ENCODE measurements around the gene MAOB. TPM values are rescaled to one million over a fixed set of nuclear protein-coding genes. Genes with fewer than 3 reads are reported as not detected.

MAOB gene
- total and polyA plus RNA-seq, 2 experiments from 2014 or later = 0.09 TPM; not detected in 1

- Histone ChIP-seq H3K4me3 (no peak overlapping the region), H3K9me2 (ENCODE audit: insufficient read depth) (no peaks in the 10 kb centered on the region), H3K79me2 (ENCODE audit: insufficient read depth) (no peaks in the 10 kb centered on the region), H3F3A (ENCODE audit: insufficient read depth) (no peaks in the 10 kb centered on the region), H2AFZ (no peak overlapping the region), H3K27ac (no peak overlapping the region), H4K20me1 (ENCODE audit: insufficient read depth) (no peaks in the 10 kb centered on the region), H3K9ac (no peak overlapping the region), H3K9me3 (ENCODE audit: low read depth) (no peaks in the 10 kb centered on the region), H3K4me2 (ENCODE audit: unreplicated experiment) (no peak overlapping the region), H3K27me3 (replicated peaks; ENCODE audit: insufficient read depth) (no peaks in the 10 kb centered on the region), H3K4me1 (ENCODE audit: insufficient read depth) (no peaks in the 10 kb centered on the region), H3K36me3 (ENCODE audit: low read depth) (no peaks in the 10 kb centered on the region)
- 78 to 94% methylated on average over 2 of the region's 2 CpGs for WGBS, 2 experiments (ENCODE audit: low coverage in 1 of 2, low lambda C conversion rate in 2 of 2, missing lambda C conversion rate in 2 of 2)
- TF ChIP-seq EZH2 (IDR thresholded peaks at IDR 0.05; ENCODE audit: insufficient read depth, poor library complexity, severe bottlenecking) (no peak), EZH2phosphoT487 (IDR thresholded peaks at IDR 0.05; ENCODE audit: insufficient read depth, low read depth) (no peak)
- no peak for DNase-seq
- in situ Hi-C loops (cut with MboI) = no loop called here
Measured at GRCh38 chrX:43847352-43847751, 34.9 kb downstream of the MAOB start.

GRCh38 chrX:43846558-43846957, 35.7 kb downstream of the MAOB start:
- Histone ChIP-seq H2AFZ (no peak overlapping the region), H3K4me2 (ENCODE audit: unreplicated experiment) (no peak overlapping the region), H3K79me2 (ENCODE audit: insufficient read depth) (no peaks in the 10 kb centered on the region), H3K4me1 (ENCODE audit: insufficient read depth) (no peaks in the 10 kb centered on the region), H3K4me3 (no peak overlapping the region), H3K27me3 (replicated peaks; ENCODE audit: insufficient read depth) (no peaks in the 10 kb centered on the region), H3K36me3 (ENCODE audit: low read depth) (no peaks in the 10 kb centered on the region), H4K20me1 (ENCODE audit: insufficient read depth) (no peaks in the 10 kb centered on the region), H3K9ac (no peak overlapping the region), H3F3A (ENCODE audit: insufficient read depth) (no peaks in the 10 kb centered on the region), H3K9me2 (ENCODE audit: insufficient read depth) (no peaks in the 10 kb centered on the region), H3K27ac (no peak overlapping the region), H3K9me3 (ENCODE audit: low read depth) (no peaks in the 10 kb centered on the region)
- TF ChIP-seq EZH2phosphoT487 (IDR thresholded peaks at IDR 0.05; ENCODE audit: insufficient read depth, low read depth) = no peak
- no peak for TF ChIP-seq EZH2 (IDR thresholded peaks at IDR 0.05; ENCODE audit: insufficient read depth, poor library complexity, severe bottlenecking)
- in situ Hi-C loops (cut with MboI) = no loop called here
- no peak for DNase-seq

GRCh38 chrX:43845776-43846175, 36.5 kb downstream of the MAOB start:
- Histone ChIP-seq H3K4me3 (no peak overlapping the region), H3K27ac (no peak overlapping the region), H3F3A (ENCODE audit: insufficient read depth) (no peaks in the 10 kb centered on the region), H3K9me3 (ENCODE audit: low read depth) (no peaks in the 10 kb centered on the region), H3K4me1 (ENCODE audit: insufficient read depth) (no peaks in the 10 kb centered on the region), H4K20me1 (ENCODE audit: insufficient read depth) (no peaks in the 10 kb centered on the region), H3K9ac (no peak overlapping the region), H3K79me2 (ENCODE audit: insufficient read depth) (no peaks in the 10 kb centered on the region), H3K4me2 (ENCODE audit: unreplicated experiment) (no peak overlapping the region), H3K27me3 (replicated peaks; ENCODE audit: insufficient read depth) (no peaks in the 10 kb centered on the region), H3K36me3 (ENCODE audit: low read depth) (no peaks in the 10 kb centered on the region), H3K9me2 (ENCODE audit: insufficient read depth) (no peaks in the 10 kb centered on the region), H2AFZ (no peak overlapping the region)
- in situ Hi-C loops (cut with MboI) = no loop called here
- WGBS, 2 experiments (ENCODE audit: low coverage in 1 of 2, low lambda C conversion rate in 2 of 2, missing lambda C conversion rate in 2 of 2) = 67 to 79% methylated on average over 2 of the region's 2 CpGs
- DNase-seq = no peak
- TF ChIP-seq EZH2phosphoT487 (IDR thresholded peaks at IDR 0.05; ENCODE audit: insufficient read depth, low read depth) (no peak), EZH2 (IDR thresholded peaks at IDR 0.05; ENCODE audit: insufficient read depth, poor library complexity, severe bottlenecking) (no peak)

GRCh38 chrX:43840265-43840664, 42.0 kb downstream of the MAOB start:
- no peak overlapping the region for H2AFZ ChIP-seq
- no peaks in the 10 kb centered on the region for H3K4me1 ChIP-seq (ENCODE audit: insufficient read depth)
- H3K9me2 ChIP-seq (ENCODE audit: insufficient read depth) = no peaks in the 10 kb centered on the region
- TF ChIP-seq EZH2 (IDR thresholded peaks at IDR 0.05; ENCODE audit: insufficient read depth, poor library complexity, severe bottlenecking) (no peak), EZH2phosphoT487 (IDR thresholded peaks at IDR 0.05; ENCODE audit: insufficient read depth, low read depth) (no peak)
- H3F3A ChIP-seq (ENCODE audit: insufficient read depth) = no peaks in the 10 kb centered on the region
- in situ Hi-C loops (cut with MboI) = no loop called here
- no peaks in the 10 kb centered on the region for H3K9me3 ChIP-seq (ENCODE audit: low read depth)
- no peak for DNase-seq
- WGBS, 2 experiments (ENCODE audit: low coverage in 1 of 2, low lambda C conversion rate in 2 of 2, missing lambda C conversion rate in 2 of 2) = 63 to 83% methylated on average over 3 of the region's 3 CpGs
- no peaks in the 10 kb centered on the region for H3K79me2 ChIP-seq (ENCODE audit: insufficient read depth)
- H3K27ac ChIP-seq = no peak overlapping the region
- no peaks in the 10 kb centered on the region for H3K27me3 ChIP-seq (replicated peaks; ENCODE audit: insufficient read depth)
- H3K4me3 ChIP-seq = no peak overlapping the region
- no peak overlapping the region for H3K4me2 ChIP-seq (ENCODE audit: unreplicated experiment)
- no peaks in the 10 kb centered on the region for H3K36me3 ChIP-seq (ENCODE audit: low read depth)
- H3K9ac ChIP-seq = no peak overlapping the region
- no peaks in the 10 kb centered on the region for H4K20me1 ChIP-seq (ENCODE audit: insufficient read depth)
